HPDE6-E6E7 (cell line): ENCODE data around the gene PSRC1.

Source experiments
- DNase-seq: peaks from one replicate; pipeline ENCODE4 v3.0.0; 2011; ENCODE audit warnings: missing footprints; ENCODE audit errors: extremely low spot score

PSRC1 gene

DNA sequence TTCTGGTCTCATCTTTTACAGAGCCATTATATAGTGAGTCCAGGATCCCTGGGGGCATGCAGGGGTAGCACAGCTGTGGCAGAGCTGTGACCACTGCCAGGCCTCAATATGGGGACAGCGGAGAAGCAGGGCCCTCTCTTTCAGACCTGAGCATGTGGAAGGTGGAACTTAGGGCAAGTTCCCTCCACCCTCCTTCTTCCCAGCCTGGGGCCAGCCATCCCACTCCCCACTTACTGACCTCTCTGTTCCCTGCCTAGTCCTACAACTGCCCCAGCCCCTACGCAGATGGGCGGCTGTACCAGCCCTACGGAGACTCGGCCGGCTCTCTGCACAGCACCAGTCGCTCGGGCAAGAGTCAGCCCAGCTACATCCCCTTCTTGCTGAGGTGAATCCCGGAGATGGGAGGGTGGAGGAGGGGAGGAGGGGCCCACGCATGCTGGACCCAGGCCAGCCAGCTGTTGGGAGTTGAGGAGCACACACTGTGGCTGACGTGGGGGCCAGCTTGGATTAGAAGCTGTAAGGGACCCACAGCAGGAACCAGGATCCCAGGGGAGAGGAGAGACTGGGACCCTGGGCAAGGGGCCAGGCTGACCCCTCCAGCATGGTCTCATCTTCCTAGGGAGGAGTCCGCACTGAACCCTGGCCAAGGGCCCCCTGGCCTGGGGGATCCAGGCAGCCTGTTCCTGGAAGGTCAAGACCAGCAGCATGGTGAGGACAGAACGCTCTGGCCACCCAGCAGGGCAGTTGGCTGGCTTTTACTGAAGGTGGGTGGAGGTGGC lies 10.7 kb downstream of the PSRC1 start:
- no peak for DNase-seq

DNA sequence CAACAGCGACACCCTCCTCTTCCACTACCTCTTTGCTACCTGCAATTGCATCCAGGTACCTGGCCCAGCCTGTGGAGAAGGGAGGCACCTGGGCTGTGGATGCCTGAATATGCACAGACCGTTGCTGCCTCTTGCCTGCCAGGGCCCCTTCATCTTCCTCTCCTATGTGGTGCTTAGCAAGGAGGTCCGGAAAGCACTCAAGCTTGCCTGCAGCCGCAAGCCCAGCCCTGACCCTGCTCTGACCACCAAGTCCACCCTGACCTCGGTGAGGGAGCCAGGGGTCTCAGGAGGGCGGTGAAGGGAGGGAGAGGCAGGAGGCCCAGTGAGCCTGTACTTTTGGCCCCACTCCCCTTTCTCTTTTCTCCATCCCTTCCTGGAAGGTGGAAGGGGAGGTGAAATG lies 11.5 kb downstream of the PSRC1 start:
- no peak for DNase-seq

DNA sequence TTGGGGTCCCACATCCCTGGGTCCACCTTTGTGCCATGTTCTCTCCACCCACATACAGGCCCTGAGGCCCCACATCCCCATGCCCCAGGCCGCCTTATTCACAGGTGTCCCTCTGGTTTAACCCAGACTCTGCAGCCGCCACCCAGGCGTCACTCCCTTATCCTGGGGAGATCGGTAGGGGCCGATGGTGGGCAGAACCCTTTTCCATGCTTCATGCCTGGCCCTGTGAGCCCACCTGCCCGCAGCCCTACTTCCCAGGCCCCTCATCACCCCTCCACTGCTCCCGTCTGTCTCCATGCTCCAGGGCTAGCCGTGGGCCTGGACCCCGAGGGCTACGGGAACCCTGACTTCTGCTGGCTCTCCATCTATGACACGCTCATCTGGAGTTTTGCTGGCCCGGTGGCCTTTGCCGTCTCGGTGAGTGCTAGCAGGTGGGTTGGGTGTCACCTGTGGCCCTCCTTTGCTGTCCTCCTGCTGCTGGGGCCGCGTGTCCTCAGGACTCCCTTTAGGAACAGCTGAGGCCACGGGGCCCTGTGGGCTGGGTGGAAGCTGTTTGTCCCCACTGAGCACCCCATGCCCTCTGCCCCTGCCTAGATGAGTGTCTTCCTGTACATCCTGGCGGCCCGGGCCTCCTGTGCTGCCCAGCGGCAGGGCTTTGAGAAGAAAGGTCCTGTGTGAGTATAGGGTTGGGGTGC lies 12.2 kb downstream of the PSRC1 start:
- no peak for DNase-seq

DNA sequence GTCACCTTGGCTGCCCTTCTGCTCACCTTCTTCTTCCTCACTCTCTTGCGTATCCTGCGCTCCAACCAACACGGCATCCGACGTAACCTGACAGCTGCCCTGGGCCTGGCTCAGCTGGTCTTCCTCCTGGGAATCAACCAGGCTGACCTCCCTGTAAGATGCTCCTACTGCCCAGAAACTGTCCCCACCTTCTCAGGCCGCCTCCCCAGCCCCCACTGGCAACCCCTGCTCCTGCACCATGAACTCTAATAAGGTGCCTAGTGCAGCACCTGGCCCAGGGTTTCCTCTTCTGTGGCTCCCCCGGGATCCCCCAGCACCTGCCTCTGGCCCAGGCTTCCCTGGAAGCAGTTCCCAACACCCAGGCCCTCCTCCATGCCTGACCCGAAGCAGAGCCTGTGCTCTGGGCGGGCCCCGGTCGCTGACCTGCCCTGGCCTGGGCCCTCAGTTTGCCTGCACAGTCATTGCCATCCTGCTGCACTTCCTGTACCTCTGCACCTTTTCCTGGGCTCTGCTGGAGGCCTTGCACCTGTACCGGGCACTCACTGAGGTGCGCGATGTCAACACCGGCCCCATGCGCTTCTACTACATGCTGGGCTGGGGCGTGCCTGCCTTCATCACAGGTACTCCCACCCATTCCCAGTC lies 12.8 kb downstream of the PSRC1 start:
- no peak for DNase-seq

DNA sequence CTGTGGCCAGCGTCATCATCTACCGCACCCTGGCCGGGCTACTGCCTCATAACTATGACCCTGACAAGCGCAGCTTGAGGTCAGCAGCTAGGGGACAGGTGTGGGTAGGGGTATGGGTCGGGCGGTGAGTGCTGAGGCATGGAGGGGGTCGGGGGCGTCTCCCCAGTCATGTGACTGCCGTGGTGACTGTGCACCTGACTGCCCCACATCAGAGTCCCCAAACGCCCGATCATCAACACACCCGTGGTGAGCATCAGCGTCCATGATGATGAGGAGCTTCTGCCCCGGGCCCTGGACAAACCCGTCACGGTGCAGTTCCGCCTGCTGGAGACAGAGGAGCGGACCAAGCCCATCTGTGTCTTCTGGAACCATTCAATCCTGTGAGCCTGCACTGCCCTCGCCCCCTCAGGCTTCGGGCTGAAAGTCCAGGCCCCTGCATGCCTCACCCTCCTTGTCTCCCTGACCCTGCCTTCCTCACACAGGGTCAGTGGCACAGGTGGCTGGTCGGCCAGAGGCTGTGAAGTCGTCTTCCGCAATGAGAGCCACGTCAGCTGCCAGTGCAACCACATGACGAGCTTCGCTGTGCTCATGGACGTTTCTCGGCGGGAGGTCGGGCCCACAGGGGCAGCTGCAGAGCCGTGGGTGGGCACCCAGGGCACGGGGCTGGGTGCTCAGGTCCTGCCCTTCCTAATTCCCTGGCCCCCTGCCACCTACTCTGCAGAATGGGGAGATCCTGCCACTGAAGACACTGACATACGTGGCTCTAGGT lies 13.5 kb downstream of the PSRC1 start:
- DNase-seq, result no peak

DNA sequence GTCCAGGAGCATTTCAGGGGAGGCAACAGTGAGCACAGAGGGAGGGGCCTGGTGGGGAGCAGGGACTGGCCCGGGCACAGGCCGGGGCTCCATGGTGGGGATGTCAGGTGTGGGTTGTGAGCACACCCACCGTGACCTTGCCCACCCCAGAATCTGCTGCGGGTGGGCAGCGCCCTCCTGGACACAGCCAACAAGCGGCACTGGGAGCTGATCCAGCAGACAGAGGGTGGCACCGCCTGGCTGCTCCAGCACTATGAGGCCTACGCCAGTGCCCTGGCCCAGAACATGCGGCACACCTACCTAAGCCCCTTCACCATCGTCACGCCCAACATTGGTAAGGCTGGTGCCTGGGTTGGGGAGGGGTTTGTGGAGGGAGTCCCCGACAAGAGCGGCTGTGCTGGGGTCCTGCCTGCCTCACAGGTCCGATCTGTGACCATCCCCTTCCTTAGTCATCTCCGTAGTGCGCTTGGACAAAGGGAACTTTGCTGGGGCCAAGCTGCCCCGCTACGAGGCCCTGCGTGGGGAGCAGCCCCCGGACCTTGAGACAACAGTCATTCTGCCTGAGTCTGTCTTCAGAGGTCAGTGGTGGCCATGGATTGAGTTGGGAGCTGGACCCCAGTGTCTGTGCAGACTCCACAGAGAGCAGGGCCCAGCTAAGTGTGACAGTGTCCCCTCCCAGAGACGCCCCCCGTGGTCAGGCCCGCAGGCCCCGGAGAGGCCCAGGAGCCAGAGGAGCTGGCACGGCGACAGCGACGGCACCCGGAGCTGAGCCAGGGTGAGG lies 14.3 kb downstream of the PSRC1 start:
- no peak for DNase-seq

DNA sequence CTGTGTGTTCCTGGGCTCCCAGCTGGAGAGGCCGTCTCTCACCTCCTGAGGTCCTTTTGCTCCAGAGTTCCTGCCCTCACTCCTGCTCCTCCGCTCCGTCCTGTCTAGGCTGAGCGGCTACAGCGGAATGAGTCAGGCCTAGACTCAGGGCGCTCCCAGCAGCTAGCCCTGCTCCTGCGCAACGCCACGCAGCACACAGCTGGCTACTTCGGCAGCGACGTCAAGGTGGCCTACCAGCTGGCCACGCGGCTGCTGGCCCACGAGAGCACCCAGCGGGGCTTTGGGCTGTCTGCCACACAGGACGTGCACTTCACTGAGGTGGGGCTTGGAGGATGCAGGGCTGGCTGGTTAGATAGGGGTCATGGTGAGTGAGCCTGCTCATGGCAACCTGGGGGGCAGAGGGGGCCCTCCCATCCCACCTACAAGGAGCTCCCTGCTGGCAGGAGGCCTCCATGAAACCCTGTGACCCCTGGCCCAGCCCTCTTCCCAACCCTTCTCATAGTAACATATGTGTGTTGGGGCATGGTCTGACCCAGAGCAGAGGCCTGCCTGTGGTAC lies 15.1 kb downstream of the PSRC1 start:
- DNase-seq, result no peak

DNA sequence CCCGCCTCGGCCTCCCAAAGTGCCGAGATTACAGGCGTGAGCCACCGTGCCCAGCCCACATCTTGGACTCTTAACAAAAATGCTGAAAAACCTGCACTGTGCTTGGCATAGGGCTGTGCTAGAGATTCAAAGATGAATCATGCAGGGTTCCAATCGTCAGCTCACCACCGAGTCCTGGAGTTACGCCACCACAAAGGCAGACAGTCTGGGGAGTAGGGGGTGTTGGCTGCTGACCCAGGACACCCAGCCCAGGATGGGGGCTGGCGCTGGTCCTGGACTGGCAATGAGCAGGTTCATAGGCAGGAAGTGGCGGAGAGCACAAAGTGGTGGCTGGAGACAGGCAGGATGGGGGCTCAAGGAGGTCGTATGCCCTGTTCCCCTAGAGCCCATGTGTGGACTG lies 16.0 kb downstream of the PSRC1 start:
- DNase-seq, result no peak

DNA sequence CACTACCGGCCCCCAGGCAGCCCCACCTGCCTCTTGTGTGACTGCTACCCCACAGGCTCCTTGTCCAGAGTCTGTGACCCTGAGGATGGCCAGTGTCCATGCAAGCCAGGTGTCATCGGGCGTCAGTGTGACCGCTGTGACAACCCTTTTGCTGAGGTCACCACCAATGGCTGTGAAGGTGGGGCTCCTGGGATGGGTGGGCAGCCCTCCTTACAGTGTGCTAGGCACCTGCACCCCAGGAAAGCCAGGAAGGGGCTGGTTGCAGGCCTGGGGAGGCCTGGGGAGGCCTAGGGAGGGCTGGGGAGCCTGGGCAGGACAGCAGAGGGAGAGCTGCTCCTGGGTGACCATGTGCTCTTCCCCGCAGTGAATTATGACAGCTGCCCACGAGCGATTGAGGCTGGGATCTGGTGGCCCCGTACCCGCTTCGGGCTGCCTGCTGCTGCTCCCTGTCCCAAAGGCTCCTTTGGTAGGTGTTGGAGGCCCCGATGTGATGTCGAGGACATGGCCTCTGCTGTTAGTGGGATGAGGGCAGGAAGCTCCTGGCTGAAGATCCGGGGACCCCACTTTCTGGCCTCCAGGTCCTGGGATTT lies 17.1 kb downstream of the PSRC1 start:
- DNase-seq, result no peak

DNA sequence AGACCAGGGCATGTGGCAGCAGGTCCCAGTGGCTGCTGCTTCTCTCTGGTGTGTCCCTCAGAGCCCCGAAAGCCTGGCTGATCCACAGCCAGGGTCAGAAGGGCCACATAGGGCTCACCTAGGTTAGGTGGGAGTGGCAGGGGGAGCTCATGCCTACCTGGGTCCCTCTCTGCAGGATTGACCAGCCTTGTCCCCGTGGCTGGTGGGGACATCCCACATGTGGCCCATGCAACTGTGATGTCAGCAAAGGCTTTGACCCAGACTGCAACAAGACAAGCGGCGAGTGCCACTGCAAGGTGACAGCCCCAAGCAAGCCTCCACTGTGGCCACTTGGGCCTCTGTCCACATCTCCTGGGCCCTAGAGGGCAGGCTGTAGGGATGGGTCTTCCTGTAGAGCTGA lies 17.9 kb downstream of the PSRC1 start:
- DNase-seq, result no peak

DNA sequence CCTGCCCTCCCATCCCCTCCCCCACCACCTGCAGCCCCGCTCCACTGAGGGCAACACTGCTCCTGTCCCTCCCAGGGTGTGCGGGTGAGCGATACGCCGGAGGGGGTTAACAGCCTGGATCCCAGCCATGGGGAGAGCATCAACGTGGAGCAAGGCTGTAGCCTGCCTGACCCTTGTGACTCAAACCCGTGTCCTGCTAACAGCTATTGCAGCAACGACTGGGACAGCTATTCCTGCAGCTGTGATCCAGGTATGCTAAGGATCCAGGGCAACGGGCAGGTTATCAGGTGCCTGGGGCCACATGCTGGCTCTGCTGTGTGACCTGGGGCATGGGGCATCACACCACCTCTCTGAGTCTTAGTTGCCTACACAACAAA lies 18.6 kb downstream of the PSRC1 start:
- no peak for DNase-seq

DNA sequence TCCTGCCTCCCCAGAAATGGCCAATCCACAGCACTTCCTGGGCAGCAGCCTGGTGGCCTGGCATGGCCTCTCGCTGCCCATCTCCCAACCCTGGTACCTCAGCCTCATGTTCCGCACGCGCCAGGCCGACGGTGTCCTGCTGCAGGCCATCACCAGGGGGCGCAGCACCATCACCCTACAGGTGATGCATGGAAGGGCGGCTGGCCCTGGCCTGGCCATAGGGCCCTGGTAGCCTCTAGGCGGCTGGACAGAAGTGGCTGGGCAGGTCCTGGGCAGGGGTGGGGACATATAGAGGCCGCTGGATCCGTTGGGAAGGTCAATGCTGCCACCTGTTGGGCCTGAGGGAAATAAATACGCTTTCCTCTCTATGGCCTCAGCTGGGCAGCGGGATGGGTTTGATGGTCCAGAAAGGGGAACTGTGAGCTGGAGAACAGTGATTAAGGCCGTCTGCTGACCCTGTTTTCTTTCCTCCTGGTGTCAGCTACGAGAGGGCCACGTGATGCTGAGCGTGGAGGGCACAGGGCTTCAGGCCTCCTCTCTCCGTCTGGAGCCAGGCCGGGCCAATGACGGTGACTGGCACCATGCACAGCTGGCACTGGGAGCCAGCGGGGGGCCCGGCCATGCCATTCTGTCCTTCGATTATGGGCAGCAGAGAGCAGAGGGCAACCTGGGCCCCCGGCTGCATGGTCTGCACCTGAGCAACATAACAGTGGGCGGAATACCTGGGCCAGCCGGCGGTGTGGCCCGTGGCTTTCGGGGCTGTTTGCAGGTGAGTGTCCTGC lies 19.2 kb downstream of the PSRC1 start:
- peak; percentile 92 for DNase-seq

DNA sequence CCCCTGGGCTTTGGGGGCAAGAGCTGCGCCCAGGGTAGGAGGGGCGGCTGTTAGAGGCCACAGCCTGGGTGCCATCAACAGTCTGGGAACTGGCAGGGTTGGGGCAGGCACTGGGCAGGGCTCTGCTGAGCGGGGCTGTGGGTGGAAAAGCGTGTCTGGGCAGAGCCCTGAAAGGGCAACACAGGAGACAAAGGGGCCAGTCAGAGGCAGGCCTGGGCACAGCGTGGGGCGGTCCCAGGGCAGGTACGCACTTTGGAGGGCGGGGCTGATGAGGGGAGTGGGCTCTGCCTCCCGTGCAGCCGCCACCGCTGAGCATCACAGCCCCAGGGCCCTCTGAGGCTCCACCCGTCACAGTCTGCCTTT lies 19.7 kb downstream of the PSRC1 start:
- peak; percentile 94 for DNase-seq

DNA sequence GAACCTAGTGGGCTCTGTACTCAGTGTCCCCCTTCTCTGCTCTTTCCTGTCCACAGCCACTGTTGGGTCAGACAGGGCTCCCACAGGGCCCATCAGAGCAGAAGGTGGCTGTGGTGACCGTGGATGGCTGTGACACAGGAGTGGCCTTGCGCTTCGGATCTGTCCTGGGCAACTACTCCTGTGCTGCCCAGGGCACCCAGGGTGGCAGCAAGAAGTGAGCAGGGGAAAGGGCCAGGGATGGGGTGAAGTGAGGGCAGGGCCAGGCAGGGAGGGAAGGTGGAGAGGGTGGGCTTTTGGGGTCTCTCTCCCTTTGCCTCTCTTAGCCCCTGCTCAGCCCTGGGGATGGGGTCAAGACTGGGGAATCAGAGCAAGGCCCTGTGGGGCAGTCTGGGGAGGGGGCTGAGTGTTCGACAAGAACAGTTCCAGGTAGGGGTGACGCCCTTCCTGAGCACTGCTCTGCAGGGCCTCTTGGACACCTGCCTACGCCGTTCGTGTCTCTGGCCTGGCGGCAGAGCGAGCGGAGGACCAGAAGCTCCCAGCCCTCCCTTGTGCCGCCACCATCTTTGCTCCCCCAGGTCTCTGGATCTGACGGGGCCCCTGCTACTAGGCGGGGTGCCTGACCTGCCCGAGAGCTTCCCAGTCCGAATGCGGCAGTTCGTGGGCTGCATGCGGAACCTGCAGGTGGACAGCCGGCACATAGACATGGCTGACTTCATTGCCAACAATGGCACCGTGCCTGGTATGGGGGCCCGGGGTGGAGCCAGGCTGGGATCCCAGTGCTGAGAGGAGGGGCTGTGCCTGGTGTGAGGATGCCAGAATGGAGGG lies 20.5 kb downstream of the PSRC1 start:
- no peak for DNase-seq

DNA sequence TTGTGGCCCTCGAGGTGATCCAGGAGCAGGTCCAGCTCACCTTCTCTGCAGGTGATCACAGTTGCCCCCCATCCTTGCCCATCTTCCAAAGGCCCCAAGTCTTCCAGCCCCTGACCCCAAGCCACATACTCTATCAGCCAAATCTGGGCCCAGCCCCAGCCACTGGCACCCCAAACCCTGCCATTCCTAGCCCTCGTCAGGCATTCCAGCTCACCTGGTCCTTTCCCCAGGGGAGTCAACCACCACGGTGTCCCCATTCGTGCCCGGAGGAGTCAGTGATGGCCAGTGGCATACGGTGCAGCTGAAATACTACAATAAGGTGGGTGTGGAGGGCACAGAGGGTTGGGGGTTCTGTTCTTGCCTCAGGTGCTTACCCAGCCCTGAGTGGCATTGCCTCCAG lies 21.4 kb downstream of the PSRC1 start:
- no peak for DNase-seq

DNA sequence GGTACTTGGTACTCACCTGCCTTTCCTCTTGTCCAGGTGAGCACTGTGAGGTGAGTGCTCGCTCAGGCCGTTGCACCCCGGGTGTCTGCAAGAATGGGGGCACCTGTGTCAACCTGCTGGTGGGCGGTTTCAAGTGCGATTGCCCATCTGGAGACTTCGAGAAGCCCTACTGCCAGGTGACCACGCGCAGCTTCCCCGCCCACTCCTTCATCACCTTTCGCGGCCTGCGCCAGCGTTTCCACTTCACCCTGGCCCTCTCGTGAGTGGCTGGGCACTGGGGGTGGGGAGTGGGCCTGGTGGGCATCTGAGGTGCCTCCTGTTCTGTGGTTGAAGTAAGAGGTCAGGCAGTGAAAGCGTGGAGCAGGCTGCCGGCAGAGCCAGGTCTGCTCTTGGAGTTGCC lies 21.9 kb downstream of the PSRC1 start:
- DNase-seq, result no peak

DNA sequence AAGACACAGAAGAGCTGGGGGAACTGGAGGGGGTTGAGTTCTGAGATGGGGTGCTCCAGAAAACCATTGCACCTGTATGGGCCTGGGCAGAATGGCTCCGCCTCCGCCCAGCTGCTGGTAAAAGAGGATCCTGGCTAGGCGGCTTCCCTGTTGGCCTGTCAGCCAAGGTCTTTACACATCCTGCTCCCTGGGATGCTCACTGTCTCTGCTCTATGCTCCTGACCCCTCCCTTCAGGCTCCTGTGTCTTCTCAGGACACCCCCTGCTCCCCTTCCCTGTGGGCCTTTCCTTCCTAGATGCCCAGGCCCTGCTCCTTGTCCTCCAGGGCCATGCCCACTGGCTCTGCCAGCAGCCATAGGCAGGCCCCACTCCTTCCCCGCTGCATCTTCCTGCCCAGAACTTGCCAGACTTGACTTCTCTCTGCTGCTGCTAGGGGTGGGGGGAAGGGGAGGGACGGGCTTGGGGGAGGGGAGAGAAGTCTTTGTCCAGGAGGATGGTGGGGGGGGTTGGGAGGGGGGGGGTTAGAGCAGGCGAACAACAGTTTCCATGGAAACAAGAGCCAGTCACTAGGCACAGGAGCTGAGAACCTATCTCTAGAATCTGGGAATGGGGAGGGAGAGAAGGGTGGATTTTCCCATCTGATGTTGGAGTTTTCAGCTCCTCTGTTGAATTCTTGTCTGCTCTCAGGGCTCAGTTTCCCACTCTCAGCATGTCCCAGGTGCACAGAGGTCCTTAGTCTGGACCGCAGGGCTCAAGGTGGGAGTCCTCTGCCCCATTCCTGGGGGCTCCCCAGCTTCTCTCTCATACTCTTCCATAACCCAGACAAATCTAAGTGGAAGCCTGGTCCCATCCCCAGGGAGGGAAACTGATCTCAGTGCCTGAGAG lies 23.0 kb downstream of the PSRC1 start:
- DNase-seq, result no peak
